PC-9 (cell line): ENCODE results near the gene PDE4DIP. TPM values are rescaled to one million over a fixed set of nuclear protein-coding genes. Genes with fewer than 3 reads are reported as not detected.
"Not testable (repeated sequence)": the region's sequence is repeated elsewhere in the genome, so short reads cannot be mapped to it uniquely, and the experiment has no call there.

Experiments used
- BruUV-seq: library from RNA; stranded (reverse); fragments of 400-500 nt; replicated peaks from 2 replicates; lab custom pipeline; 2021; lab: Mats Ljungman, UMichigan
- CTCF ChIA-PET: fragments of 300-600 bp; sonication (Branson Sonifier 250); formaldehyde crosslinking; loops from one replicate; lab custom pipeline; 2022; ENCODE audit warnings: antibody characterized with exemption; lab: Charles Lee
- POLR2A ChIA-PET: fragments of 300-600 bp; sonication (Branson Sonifier 250); formaldehyde crosslinking; loops from one replicate; lab custom pipeline; 2022; ENCODE audit warnings: antibody characterized with exemption; ENCODE audit not compliant: unreplicated experiment; lab: Charles Lee
- DNase-seq, 2 experiments: peaks; one replicate each; pipeline versions ENCODE4 v3.0.0 to v3.0.0-alpha.2; 2015 to 2022; ENCODE audit warnings: mixed read lengths in 1 of 2
- H2AFZ ChIP-seq: fragments of 200-600 bp; sonication (generic); 2 replicates; pipeline ENCODE4 v1.8.1; 2017; ENCODE audit warnings: antibody characterized with exemption
- H3F3A ChIP-seq: fragments of 200-600 bp; sonication (generic); 2 replicates; pipeline ENCODE4 v1.8.1; 2017; ENCODE audit warnings: antibody characterized with exemption, mild to moderate bottlenecking, low read depth; ENCODE audit not compliant: insufficient read depth
- H3K27ac ChIP-seq: fragments of 200-600 bp; sonication (generic); 2 replicates; pipeline ENCODE4 v1.6.1; 2016; ENCODE audit warnings: mixed run types
- H3K27me3 ChIP-seq: fragments of 200-600 bp; sonication (generic); 2 replicates; pipeline ENCODE4 v1.6.1; 2016; ENCODE audit warnings: low read depth, mixed run types; ENCODE audit not compliant: insufficient read depth
- H3K36me3 ChIP-seq: fragments of 200-600 bp; sonication (generic); 2 replicates; pipeline ENCODE4 v1.6.1; 2016; ENCODE audit warnings: low read depth, mixed run types
- H3K4me1 ChIP-seq: fragments of 200-600 bp; sonication (generic); replicated peaks from 2 replicates; pipeline ENCODE4 v1.6.1; 2016; ENCODE audit warnings: mixed run types; ENCODE audit not compliant: insufficient read depth
- H3K4me2 ChIP-seq: fragments of 200-600 bp; sonication (generic); 2 replicates; pipeline ENCODE4 v1.6.1; 2017; ENCODE audit warnings: mixed run types
- H3K4me3 ChIP-seq: fragments of 200-600 bp; sonication (generic); 2 replicates; pipeline ENCODE4 v1.6.1; 2016; ENCODE audit warnings: mixed run types
- H3K79me2 ChIP-seq: fragments of 200-600 bp; sonication (generic); 2 replicates; pipeline ENCODE4 v1.6.1; 2017; ENCODE audit warnings: low read depth, mixed run types
- H3K9me2 ChIP-seq: fragments of 200-600 bp; sonication (generic); 2 replicates; pipeline ENCODE4 v1.8.1; 2017; ENCODE audit warnings: mild to moderate bottlenecking; ENCODE audit not compliant: insufficient read depth
- H3K9me3 ChIP-seq: fragments of 200-600 bp; sonication (generic); 2 replicates; pipeline ENCODE4 v1.8.1; 2016; ENCODE audit warnings: low read depth; ENCODE audit not compliant: insufficient read depth
- H4K20me1 ChIP-seq: fragments of 200-600 bp; sonication (generic); 2 replicates; pipeline ENCODE4 v1.8.1; 2017; ENCODE audit not compliant: insufficient read depth
- intact Hi-C: fragments of 100-400 bp; cut with micrococcal nuclease; formaldehyde crosslinking; loops from one replicate; pipeline ENCODE4 v1.10.0; 2022; ENCODE audit not compliant: unreplicated experiment
- total RNA-seq: library from RNA; stranded (reverse); gene quantifications from 2 replicates; pipeline ENCODE4 v1.2.3, GENCODE V29; 2021

The PDE4DIP gene
- total RNA-seq, 1 experiment from 2014 or later = 28.1 TPM

GRCh38 chr1:148901953-148902341 is 57.7 kb downstream of the PDE4DIP start:
- H4K20me1 ChIP-seq, H3K9me3 ChIP-seq, DNase-seq, H3K27ac ChIP-seq, H3K27me3 ChIP-seq, H3F3A ChIP-seq, CTCF ChIA-PET, H3K4me3 ChIP-seq, POLR2A ChIA-PET, H3K36me3 ChIP-seq, H3K4me1 ChIP-seq, BruUV-seq, H3K9me2 ChIP-seq, intact Hi-C loops, H3K79me2 ChIP-seq, H2AFZ ChIP-seq, H3K4me2 ChIP-seq: not testable (repeated sequence)

- intact Hi-C loops, DNase-seq, H3K27ac ChIP-seq, POLR2A ChIA-PET, H3K27me3 ChIP-seq, BruUV-seq, CTCF ChIA-PET, H4K20me1 ChIP-seq, H2AFZ ChIP-seq, H3K36me3 ChIP-seq, H3K4me1 ChIP-seq, H3K79me2 ChIP-seq, H3K4me2 ChIP-seq, H3K9me3 ChIP-seq, H3F3A ChIP-seq, H3K4me3 ChIP-seq, H3K9me2 ChIP-seq: not testable (repeated sequence)
Measured at GRCh38 chr1:148909219-148909826, 65.1 kb downstream of the PDE4DIP start.

GRCh38 chr1:148911303-148911928 is 67.2 kb downstream of the PDE4DIP start:
- H3K27me3 ChIP-seq, H3K4me3 ChIP-seq, H2AFZ ChIP-seq, H3F3A ChIP-seq, H3K9me2 ChIP-seq, H3K9me3 ChIP-seq, intact Hi-C loops, DNase-seq, CTCF ChIA-PET, H3K36me3 ChIP-seq, BruUV-seq, POLR2A ChIA-PET, H3K27ac ChIP-seq, H4K20me1 ChIP-seq, H3K4me2 ChIP-seq, H3K79me2 ChIP-seq, H3K4me1 ChIP-seq: not testable (repeated sequence)

GRCh38 chr1:148916222-148916621 is 72.0 kb downstream of the PDE4DIP start:
- H3K36me3 ChIP-seq, H3K9me2 ChIP-seq, H3K4me2 ChIP-seq, H3F3A ChIP-seq, POLR2A ChIA-PET, H3K4me1 ChIP-seq, H3K79me2 ChIP-seq, DNase-seq, H3K27me3 ChIP-seq, H4K20me1 ChIP-seq, CTCF ChIA-PET, H3K9me3 ChIP-seq, BruUV-seq, H3K27ac ChIP-seq, H2AFZ ChIP-seq, intact Hi-C loops, H3K4me3 ChIP-seq: not testable (repeated sequence)

- POLR2A ChIA-PET, H3K9me3 ChIP-seq, H3K4me2 ChIP-seq, CTCF ChIA-PET, H3K27ac ChIP-seq, H3K4me3 ChIP-seq, intact Hi-C loops, H4K20me1 ChIP-seq, H3K36me3 ChIP-seq, H3K27me3 ChIP-seq, H3K79me2 ChIP-seq, H3K4me1 ChIP-seq, BruUV-seq, H3K9me2 ChIP-seq, DNase-seq, H3F3A ChIP-seq, H2AFZ ChIP-seq: not testable (repeated sequence)
Measured at GRCh38 chr1:148916695-148917348, 72.6 kb downstream of the PDE4DIP start.

- H3K4me1 ChIP-seq, H3F3A ChIP-seq, CTCF ChIA-PET, POLR2A ChIA-PET, H3K27me3 ChIP-seq, H3K27ac ChIP-seq, H4K20me1 ChIP-seq, intact Hi-C loops, DNase-seq, H2AFZ ChIP-seq, BruUV-seq, H3K4me3 ChIP-seq, H3K79me2 ChIP-seq, H3K4me2 ChIP-seq, H3K9me2 ChIP-seq, H3K9me3 ChIP-seq, H3K36me3 ChIP-seq: not testable (repeated sequence)
Measured at GRCh38 chr1:148918836-148919447, 74.7 kb downstream of the PDE4DIP start.

- not testable (repeated sequence) for H2AFZ ChIP-seq, H3K27ac ChIP-seq
Measured at GRCh38 chr1:148921047-148921446, 76.8 kb downstream of the PDE4DIP start.

More at GRCh38 chr1:148921047-148921446, 76.8 kb downstream of the PDE4DIP start:
- H3K9me3 ChIP-seq, H4K20me1 ChIP-seq, H3K4me1 ChIP-seq, BruUV-seq, H3K79me2 ChIP-seq, H3K4me2 ChIP-seq, intact Hi-C loops, H3K36me3 ChIP-seq, POLR2A ChIA-PET, H3K27me3 ChIP-seq, H3K4me3 ChIP-seq, H3K9me2 ChIP-seq, H3F3A ChIP-seq, DNase-seq, CTCF ChIA-PET: not testable (repeated sequence)
